HG02973 (cell line): Measurements from ENCODE around the gene C6orf52.
A peak's percentile ranks its signal among the peaks of the same experiment; 100 is the strongest.
"Not testable (repeated sequence)": the region's sequence is repeated elsewhere in the genome, so short reads cannot be mapped to it uniquely, and the experiment has no call there.

ENCODE experiments used
- ATAC-seq: cut with Tn5 transposase; IDR thresholded peaks from one replicate; pipeline ENCODE4 v1.9.1; 2021; ENCODE audit warnings: moderate library complexity; ENCODE audit not compliant: unreplicated experiment

Gene C6orf52

DNA sequence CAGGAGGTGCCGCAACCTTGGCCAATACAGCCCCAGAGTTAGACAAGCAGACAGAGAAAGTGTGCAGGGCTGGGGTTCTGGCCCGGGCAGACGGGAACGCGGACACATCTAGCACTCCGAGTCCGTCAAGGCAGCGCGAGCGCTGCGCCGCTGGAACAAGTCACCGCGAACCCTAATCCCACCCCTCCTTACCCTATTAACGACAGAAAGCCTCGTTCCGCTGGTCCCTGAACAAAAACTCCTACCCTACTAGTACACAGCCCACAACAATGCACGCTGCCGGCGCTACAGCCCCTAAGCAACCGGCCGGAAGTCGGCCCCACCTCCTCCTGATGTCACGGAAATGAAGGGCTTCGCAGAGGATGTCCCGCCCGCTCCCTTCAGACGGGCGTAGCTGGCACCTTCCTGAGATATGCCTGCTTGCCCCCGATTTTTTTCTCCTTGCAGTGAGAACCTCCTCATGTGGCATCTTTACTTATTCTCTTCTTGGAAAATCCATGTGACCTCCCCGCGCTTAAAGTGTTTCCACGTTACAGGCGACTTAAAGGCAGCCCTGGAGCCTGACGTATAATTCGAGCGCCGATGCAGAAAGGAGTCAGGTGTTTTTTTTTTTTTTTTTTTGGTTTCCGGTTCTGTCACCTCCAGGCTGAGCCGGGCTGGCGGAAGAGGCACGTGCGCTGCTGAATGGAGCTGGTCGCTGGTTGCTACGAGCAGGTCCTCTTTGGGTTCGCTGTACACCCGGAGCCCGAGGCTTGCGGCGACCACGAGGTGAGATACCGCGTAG lies at the start of gene C6orf52, which contains the start of gene PAK1IP1:
Gene C6orf52 (minus strand): TSS at position 315 of the 784 bp plus-strand sequence. CDS start 7,066 bp downstream, outside the sequence.
Gene PAK1IP1 (plus strand): TSS at position 671 of the 784 bp plus-strand sequence. CDS start 14 bp downstream, at position 685.
- ATAC-seq = peak; percentile 96

- ATAC-seq = no peak
These were observed 49.1 kb upstream of the C6orf52 start for GRCh38 chr6:10743515-10743914.

DNA sequence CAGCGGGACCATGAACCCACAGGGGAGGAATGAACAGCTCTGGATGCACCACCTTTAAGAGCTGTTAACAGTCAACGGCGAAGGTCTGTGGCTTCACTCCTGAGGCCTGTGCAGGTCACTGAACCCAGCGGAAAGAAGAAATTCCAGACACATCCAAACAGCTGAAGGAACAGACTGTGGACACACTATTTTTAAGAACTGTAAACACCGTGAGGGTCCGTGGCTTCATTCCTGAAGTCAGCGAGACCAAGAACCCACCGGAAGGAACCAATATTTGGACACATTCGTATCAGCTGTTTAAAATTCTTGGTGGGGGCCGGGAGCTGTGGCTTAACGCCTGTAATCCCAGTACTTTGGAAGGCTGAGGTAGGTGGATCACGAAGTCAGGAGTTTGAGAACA lies 47.8 kb upstream of the C6orf52 start:
- ATAC-seq = no peak

DNA sequence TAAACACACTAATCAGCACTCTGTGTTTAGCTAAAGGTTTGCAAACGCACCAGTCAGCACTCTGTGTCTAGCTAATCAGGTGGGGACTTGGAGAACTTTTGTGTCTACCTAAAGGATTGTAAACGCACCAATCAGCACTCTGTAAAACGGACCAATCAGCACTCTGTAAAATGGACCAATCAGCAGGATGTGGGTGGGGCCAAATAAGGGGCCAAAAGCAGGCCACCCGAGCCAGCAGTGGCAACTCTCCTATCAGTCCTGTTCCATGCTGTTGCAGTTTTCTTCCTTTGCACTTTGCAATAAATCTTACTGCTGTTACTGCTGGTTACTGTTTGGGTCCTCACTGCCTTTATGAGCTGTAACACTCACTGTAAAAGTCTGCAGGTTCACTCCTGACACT lies 47.2 kb upstream of the C6orf52 start:
- ATAC-seq = not testable (repeated sequence)

DNA sequence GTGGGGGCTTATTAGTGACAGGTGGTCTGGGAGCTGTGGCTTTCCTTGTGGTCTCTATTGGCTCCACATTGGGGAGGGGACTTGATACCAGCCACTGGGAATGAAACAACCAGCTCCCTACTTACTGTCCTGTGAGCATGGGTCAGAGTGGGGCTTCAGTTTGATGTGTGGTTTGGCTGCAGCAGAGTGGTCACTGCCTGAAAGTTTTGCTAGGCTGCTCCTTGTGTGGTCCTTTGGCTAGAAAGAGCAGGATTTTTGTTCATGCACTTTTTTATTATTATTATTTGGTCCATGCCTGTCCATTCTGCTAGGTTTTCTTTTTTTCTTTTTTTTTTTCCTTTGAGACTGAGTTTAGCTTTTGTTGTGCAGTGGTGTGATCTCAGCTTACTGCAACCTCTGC lies 45.6 kb upstream of the C6orf52 start:
- ATAC-seq = no peak

DNA sequence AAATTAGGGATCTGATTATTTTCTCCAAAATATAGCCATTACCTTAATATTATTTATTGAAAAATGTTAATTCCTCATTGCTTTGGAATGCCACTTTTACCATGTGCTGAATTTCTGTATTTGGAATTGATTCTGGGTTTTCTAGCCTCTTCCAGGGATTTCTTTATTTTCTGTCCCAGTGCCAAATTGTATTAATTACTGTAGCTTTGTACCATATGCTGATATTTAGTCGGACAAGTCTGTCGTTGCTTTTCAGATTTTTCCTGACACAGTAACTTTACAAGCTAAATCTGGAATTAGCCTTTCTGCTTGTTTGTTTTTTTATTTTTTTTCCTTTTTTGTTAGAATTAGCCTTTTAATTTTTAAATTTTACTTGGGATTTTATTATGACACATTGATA lies 42.3 kb upstream of the C6orf52 start:
- no peak for ATAC-seq

DNA sequence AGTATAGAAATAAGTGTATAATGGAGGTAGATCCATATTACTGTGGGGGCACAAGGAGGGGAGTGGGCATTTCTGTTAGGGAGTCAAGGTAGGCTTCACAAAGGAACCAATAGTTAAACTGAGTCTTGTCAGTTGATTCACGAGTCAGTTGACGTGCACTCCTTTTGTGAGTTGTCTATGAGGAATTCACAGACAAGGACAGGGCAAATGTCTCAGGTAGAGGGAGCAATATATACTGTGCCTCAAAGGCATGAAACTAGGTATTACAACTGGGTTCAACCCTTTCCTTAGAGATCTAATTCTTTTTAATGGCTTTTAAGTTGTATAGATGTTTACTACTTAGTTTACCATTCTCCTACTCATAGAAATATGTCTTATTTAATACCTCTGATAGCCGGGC lies 39.4 kb upstream of the C6orf52 start:
- no peak for ATAC-seq

GRCh38 chr6:10733151-10733715 lies 38.8 kb upstream of the C6orf52 start:
- ATAC-seq = no peak

DNA sequence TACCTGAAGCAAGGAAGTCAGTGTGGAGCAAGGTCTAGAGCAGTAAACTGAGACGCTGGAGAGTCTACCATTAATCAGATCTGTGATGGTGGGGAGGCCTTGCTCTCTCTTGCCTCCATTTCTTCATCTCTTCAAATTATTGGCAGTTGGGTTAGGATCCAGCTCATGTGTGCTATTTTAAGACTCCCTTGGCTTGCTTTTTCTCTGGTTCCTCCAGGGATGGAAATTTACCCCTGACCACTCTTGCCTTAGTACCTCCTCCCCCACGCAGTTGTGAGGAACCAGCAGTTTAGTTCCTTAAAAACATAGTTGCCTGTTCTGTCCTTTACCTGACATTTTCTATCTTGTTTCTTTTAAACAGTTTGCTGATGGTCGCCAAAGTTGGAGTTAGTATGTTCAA lies 35.8 kb upstream of the C6orf52 start:
- ATAC-seq = no peak

DNA sequence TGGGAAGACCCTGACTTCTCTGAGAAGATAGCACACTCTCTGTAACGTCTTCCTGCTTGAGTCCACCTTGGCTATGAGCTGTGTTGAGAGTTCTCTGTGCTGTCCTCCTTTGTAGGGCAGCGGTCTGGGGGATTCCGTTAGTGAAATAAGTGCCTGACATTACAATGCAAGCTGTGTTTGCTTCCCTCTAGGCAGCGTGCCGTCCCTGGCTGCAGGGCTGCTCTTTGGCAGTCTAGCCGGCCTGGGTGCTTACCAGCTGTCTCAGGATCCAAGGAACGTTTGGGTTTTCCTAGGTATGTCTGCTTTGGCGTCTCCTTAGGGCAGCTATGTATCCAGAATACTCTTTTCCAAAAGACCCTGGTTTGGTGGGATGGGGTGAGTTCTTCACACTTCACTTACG lies 31.3 kb upstream of the C6orf52 start:
- no peak for ATAC-seq

DNA sequence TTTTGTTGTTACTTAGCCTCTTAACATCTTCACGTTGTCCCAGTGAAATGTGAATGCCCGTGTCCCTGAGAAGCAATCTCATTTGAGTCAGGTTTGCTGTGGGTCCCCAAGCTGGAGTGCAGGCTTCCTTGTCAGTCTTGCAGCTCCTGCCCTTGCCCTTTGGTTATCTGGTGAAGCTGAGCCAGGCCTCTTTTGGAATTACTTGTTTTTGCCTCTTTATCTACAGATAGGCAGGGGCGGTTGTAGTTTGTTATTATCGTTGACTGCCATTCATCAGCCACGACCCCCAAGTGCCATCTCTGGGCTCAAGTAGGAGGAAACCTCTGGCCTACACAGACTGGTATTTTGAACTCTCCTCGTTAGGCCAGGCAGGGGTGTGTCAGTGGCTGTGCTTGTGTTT lies 30.6 kb upstream of the C6orf52 start:
- ATAC-seq = no peak

DNA sequence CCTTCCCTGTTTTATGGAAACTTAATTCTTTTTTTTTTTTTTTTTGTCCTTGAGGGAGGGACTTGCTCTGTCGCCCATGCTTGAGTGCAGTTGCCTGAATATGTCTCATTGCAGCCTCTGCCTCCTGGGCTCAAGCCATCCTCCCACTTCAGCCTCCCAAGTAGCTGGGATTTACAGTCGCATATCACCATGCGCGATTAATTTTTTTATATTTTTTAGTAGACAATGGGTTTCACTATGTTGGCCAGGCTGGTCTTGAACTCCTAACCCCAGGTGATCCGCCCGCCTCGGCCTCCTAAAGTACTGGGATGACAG lies 29.1 kb upstream of the C6orf52 start:
- no peak for ATAC-seq

- peak; percentile 97 for ATAC-seq
These were observed 28.6 kb upstream of the C6orf52 start, which contains the start of gene TMEM14C for GRCh38 chr6:10722820-10723566. Gene TMEM14C, plus strand, starts transcription at chr6:10723070. Its CDS starts 1,544 bp downstream, at chr6:10724614.

GRCh38 chr6:10722570-10722819 lies 28.1 kb upstream of the C6orf52 start:
- no peak for ATAC-seq

- no peak for ATAC-seq
These were observed 27.6 kb upstream of the C6orf52 start for GRCh38 chr6:10721850-10722569.

- not testable (repeated sequence) for ATAC-seq
These were observed 26.8 kb upstream of the C6orf52 start for GRCh38 chr6:10720960-10721849.

DNA sequence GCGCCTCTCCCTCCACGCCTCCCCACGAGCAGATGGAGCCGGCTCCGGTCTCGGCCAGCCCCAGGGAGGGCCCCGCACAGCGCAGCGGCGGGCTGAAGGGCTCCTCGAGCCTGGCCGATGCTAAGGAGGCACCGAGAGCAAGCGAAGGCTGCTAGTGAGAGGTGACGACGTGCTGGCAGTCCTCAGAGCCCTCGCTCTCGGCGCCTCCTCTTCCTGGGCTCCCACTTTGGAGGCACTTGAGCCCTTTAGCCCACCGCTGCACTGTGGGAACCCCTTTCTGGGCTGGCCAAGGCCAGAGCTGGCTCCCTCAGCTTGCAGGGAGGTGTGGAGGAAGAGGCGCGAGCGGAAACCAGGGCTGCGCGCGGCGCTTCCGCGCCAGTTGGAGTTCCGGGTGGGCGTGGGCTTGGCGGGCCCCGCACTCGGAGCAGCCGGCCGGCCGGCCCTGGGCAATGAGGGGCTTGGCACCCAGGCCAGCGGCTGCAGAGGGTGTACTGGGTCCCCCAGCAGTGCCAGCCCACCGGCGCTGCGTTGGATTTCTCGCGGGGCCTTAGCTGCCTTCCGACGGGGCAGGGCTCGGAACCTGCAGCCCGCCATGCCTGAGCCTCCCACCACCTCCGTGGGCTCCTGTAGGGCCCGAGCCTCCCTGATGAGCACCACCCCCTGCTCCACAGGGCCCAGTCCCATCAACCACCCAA lies 26.0 kb upstream of the C6orf52 start:
- ATAC-seq = no peak

DNA sequence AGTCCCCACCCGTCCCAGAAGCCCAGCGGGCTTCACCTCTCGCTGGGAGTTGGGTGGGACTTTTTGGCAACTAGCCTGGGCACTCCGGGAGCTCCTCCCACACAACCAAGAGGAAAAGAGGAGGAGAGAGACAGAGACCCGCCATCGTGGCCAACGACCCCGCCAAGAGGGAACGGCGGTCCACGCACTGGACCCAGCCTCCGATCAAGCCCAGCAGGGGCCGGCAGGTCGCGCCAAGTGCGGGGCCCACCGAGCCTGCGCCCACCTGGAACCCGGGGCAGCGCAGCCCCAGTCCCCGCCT lies 25.5 kb upstream of the C6orf52 start:
- ATAC-seq = no peak

DNA sequence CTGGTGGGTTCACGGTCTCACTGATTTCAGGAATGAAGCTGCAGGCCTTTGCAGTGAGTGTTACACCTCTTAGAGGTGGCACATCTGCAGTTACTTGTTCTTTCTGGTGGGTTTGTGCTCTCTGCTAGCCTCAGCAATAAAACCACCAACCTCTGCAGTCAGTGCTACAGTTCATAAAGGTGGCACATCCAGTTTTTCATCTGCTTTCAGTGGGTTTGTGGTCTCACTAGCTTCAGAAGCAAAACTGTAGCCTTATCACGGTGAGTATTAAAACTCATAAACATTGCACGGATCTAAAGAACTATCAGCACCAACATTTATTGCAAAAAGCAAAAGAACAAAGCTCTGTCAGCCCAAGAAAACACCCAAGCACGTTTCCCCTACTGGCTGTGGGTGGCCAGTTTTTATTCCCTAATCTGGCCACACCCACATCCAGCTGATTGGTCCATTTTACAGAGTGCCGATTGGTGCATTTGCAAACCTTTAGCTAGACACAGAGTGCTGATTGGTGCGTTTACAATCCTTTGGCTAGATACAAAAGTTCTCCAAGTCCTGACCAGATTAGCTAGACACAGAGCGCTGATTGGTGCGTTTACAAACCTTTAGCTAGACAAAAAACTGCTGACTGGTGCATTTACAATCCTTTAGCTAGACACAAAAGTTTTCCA lies 25.0 kb upstream of the C6orf52 start:
- ATAC-seq = no peak

GRCh38 chr6:10713962-10714361 lies 19.5 kb upstream of the C6orf52 start:
- no peak for ATAC-seq
